Progenitor cell of endocrine pancreas (in vitro differentiated cells): ENCODE results near the gene GALC. TPM values are rescaled to one million over a fixed set of nuclear protein-coding genes. Genes with fewer than 3 reads are reported as not detected.

Source experiments
- DNase-seq: peaks from one replicate; pipeline ENCODE4 v3.0.0; 2021; ENCODE audit warnings: low spot score; ENCODE audit not compliant: unreplicated experiment
- H3K27ac Mint-ChIP-seq: 2 replicates; pipeline ENCODE4 v1.8.0; 2021; ENCODE audit warnings: mild to moderate bottlenecking, moderate library complexity, mixed read lengths
- H3K27me3 Mint-ChIP-seq: 2 replicates; pipeline ENCODE4 v1.8.0; 2021; ENCODE audit warnings: mixed read lengths
- H3K36me3 Mint-ChIP-seq: 2 replicates; pipeline ENCODE4 v1.8.0; 2022; ENCODE audit warnings: mixed read lengths; ENCODE audit not compliant: insufficient read depth
- H3K4me1 Mint-ChIP-seq: 2 replicates; pipeline ENCODE4 v1.8.0; 2021; ENCODE audit warnings: low read depth, mixed read lengths
- H3K4me3 Mint-ChIP-seq: 2 replicates; pipeline ENCODE4 v1.8.0; 2021; ENCODE audit warnings: low read depth, mild to moderate bottlenecking, moderate library complexity, mixed read lengths
- H3K9me3 Mint-ChIP-seq: 2 replicates; pipeline ENCODE4 v1.8.0; 2021; ENCODE audit warnings: low read depth, mixed read lengths
- total RNA-seq: library from RNA; stranded (reverse); gene quantifications from 2 replicates; pipeline ENCODE4 v1.2.1, GENCODE V29; 2021
- TF ChIP-seq, protein P1 (sequence below): fragments of 200-600 bp; sonication (generic); IDR thresholded peaks from one replicate; pipeline ENCODE4 v1.5.0; 2021; ENCODE audit warnings: antibody characterized with exemption, mild to moderate bottlenecking; ENCODE audit not compliant: unreplicated experiment

The GALC gene
- total RNA-seq, 1 donor from 2014 or later: 43.0 TPM

- Mint-ChIP-seq H3K9me3 (no peaks in the 10 kb centered on the region), H3K36me3 (no peaks in the 10 kb centered on the region), H3K27me3 (no peaks in the 10 kb centered on the region), H3K4me1 (peaks cover 14% of the 10 kb centered on the region), H3K4me3 (no peak overlapping the region), H3K27ac (no peak overlapping the region)
- DNase-seq: no peak
- TF ChIP-seq, protein P1, sequence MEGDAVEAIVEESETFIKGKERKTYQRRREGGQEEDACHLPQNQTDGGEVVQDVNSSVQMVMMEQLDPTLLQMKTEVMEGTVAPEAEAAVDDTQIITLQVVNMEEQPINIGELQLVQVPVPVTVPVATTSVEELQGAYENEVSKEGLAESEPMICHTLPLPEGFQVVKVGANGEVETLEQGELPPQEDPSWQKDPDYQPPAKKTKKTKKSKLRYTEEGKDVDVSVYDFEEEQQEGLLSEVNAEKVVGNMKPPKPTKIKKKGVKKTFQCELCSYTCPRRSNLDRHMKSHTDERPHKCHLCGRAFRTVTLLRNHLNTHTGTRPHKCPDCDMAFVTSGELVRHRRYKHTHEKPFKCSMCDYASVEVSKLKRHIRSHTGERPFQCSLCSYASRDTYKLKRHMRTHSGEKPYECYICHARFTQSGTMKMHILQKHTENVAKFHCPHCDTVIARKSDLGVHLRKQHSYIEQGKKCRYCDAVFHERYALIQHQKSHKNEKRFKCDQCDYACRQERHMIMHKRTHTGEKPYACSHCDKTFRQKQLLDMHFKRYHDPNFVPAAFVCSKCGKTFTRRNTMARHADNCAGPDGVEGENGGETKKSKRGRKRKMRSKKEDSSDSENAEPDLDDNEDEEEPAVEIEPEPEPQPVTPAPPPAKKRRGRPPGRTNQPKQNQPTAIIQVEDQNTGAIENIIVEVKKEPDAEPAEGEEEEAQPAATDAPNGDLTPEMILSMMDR: no peak
Measured at GRCh38 chr14:88007608-88008007, 14.6 kb upstream of the GALC start.

GRCh38 chr14:88005978-88006851 lies 13.2 kb upstream of the GALC start:
- no peaks in the 10 kb centered on the region for H3K27me3 Mint-ChIP-seq
- H3K27ac Mint-ChIP-seq: no peak overlapping the region
- no peak for DNase-seq
- TF ChIP-seq, protein P1: no peak
- H3K4me3 Mint-ChIP-seq: no peak overlapping the region
- H3K9me3 Mint-ChIP-seq: no peaks in the 10 kb centered on the region
- H3K36me3 Mint-ChIP-seq: no peaks in the 10 kb centered on the region
- peaks cover 14% of the 10 kb centered on the region for H3K4me1 Mint-ChIP-seq

- TF ChIP-seq, protein P1: no peak
- Mint-ChIP-seq H3K36me3 (no peaks in the 10 kb centered on the region), H3K4me3 (no peak within 1 kb of the TSS), H3K9me3 (peaks cover 3% of the 10 kb centered on the region), H3K4me1 (peaks cover 2% of the 10 kb centered on the region), H3K27me3 (no peaks in the 10 kb centered on the region), H3K27ac (no peak within 1 kb of the TSS)
- DNase-seq: no peak
Measured at GRCh38 chr14:88005050-88005481, 12.1 kb upstream of the GALC start, which contains the start of gene GPR65. TSS of gene GPR65 (plus strand) at chr14:88005135. CDS start at chr14:88010848, 5,713 bp downstream.

- no peak for DNase-seq
- Mint-ChIP-seq H3K4me1 (peaks cover 2% of the 10 kb centered on the region), H3K36me3 (no peaks in the 10 kb centered on the region), H3K4me3 (no peak overlapping the region), H3K27ac (no peak overlapping the region), H3K27me3 (no peaks in the 10 kb centered on the region), H3K9me3 (peaks cover 5% of the 10 kb centered on the region)
- TF ChIP-seq, protein P1: no peak
Measured at GRCh38 chr14:88004506-88005036, 11.6 kb upstream of the GALC start.

DNA sequence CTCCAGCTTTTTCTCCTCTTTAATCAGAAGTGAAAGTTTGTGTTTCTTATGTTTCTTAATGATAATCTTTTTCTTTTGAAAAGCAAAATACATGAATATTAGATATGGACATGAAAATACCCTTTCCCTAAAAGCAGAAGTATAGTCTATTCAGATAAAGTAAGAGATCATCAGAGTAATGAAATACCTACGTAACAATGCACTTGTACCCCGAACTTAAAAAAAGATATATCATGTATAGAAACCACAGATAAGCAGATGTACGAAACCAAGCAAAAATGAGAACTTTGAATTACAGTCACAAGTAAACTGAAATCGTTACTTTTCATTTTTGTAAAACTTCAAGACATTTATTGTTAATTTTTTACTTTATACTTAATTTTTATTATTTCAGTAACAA lies 10.4 kb upstream of the GALC start:
- H3K36me3 Mint-ChIP-seq: no peaks in the 10 kb centered on the region
- TF ChIP-seq, protein P1: no peak
- H3K27ac Mint-ChIP-seq: no peak overlapping the region
- no peak for DNase-seq
- H3K9me3 Mint-ChIP-seq: peaks cover 10% of the 10 kb centered on the region
- no peaks in the 10 kb centered on the region for H3K27me3 Mint-ChIP-seq
- no peak overlapping the region for H3K4me3 Mint-ChIP-seq
- H3K4me1 Mint-ChIP-seq: peaks cover 5% of the 10 kb centered on the region
